H1 (cell line): ENCODE measurements around the gene MAGEB3.

ENCODE experiments used
- BRCA1 ChIP-seq: IDR thresholded peaks from 2 replicates; pipeline ENCODE4 v1.6.1; 2012; ENCODE audit warnings: low read depth, low read length, improper control_type of control experiment
- EP300 ChIP-seq, 2 experiments: IDR thresholded peaks; 1 replicate in 1 of 2; 2 replicates in 1 of 2; pipeline ENCODE4 v1.6.1; 2011 to 2012; ENCODE audit warnings: low read depth in 2 of 2, low read length in 2 of 2, mild to moderate bottlenecking in 2 of 2, borderline replicate concordance in 1 of 2, inconsistent platforms in 1 of 2, moderate library complexity in 1 of 2
- EZH2 ChIP-seq: fragments of 200-600 bp; sonication (generic); IDR thresholded peaks from 2 replicates; pipeline ENCODE4 v1.7.1; 2012; ENCODE audit warnings: low read depth, mild to moderate bottlenecking, moderate library complexity, low read length, inconsistent platforms; ENCODE audit not compliant: severe bottlenecking
- JUND ChIP-seq: IDR thresholded peaks from 2 replicates; pipeline ENCODE4 v1.6.1; 2011; ENCODE audit warnings: mild to moderate bottlenecking, improper control_type of control experiment, low read length
- POLR2A ChIP-seq, 2 experiments: IDR thresholded peaks; 1 replicate in 1 of 2; 2 replicates in 1 of 2; pipeline ENCODE4 v1.6.1; 2011; ENCODE audit warnings: low read depth in 2 of 2, low read length in 2 of 2, mild to moderate bottlenecking in 2 of 2; ENCODE audit errors: control extremely low read depth in 1 of 2
- POLR2AphosphoS5 ChIP-seq: IDR thresholded peaks from 2 replicates; pipeline ENCODE4 v1.6.1; 2011; ENCODE audit warnings: low read depth, low read length
- RAD21 ChIP-seq, 2 experiments: IDR thresholded peaks in 1 of 2; conservative IDR thresholded peaks in 1 of 2; 2 replicates each; pipeline ENCODE4 v1.6.1; 2011; ENCODE audit warnings: low read depth in 2 of 2, low read length in 2 of 2, improper control_type of control experiment in 1 of 2, inconsistent platforms in 1 of 2, mild to moderate bottlenecking in 1 of 2, moderate library complexity in 1 of 2
- SIN3A ChIP-seq, 2 experiments: IDR thresholded peaks in 1 of 2; conservative IDR thresholded peaks in 1 of 2; 2 replicates each; pipeline ENCODE4 v1.6.1; 2011 to 2012; ENCODE audit warnings: low read length in 2 of 2, improper control_type of control experiment in 1 of 2, low read depth in 1 of 2, mild to moderate bottlenecking in 1 of 2
- TAF1 ChIP-seq: IDR thresholded peaks from 2 replicates; pipeline ENCODE4 v1.6.1; 2011; ENCODE audit warnings: mild to moderate bottlenecking, low read depth, low read length
- ZNF274 ChIP-seq: IDR thresholded peaks from 2 replicates; pipeline ENCODE4 v1.7.0; 2012; ENCODE audit warnings: low read length, borderline replicate concordance; ENCODE audit errors: extremely low read depth
- TF ChIP-seq, protein P1 (sequence below), 3 experiments: IDR thresholded peaks; 1 replicate in 2 of 3; 2 replicates in 1 of 3; pipeline versions ENCODE4 v1.5.1 to v1.6.1; 2011; ENCODE audit warnings: low read length in 3 of 3, mild to moderate bottlenecking in 3 of 3, inconsistent platforms in 2 of 3, low read depth in 1 of 3, moderate library complexity in 1 of 3; ENCODE audit not compliant: insufficient read depth in 1 of 3; ENCODE audit errors: control extremely low read depth in 1 of 3

DNA sequence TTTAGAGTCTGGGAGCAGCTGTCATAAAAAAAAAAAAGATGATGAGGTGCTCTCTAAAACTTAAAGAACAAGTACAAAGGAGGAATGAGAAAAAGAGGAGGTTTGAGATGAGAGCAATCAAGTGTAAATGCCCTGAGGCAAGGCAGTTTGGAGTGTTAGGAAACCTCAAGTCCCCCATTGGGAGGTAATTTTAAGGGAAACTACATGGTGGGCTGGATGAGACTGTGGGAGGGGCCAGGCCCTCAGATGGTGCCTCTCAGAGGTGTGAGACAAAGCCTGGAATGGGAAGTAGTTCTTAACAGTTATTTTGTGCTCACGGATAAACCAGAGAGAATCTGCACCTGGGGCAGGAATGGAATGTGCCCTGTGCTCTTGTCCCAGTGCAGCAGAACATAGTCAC, 1.9 kb upstream of the MAGEB3 start:
- TF ChIP-seq, protein P1, sequence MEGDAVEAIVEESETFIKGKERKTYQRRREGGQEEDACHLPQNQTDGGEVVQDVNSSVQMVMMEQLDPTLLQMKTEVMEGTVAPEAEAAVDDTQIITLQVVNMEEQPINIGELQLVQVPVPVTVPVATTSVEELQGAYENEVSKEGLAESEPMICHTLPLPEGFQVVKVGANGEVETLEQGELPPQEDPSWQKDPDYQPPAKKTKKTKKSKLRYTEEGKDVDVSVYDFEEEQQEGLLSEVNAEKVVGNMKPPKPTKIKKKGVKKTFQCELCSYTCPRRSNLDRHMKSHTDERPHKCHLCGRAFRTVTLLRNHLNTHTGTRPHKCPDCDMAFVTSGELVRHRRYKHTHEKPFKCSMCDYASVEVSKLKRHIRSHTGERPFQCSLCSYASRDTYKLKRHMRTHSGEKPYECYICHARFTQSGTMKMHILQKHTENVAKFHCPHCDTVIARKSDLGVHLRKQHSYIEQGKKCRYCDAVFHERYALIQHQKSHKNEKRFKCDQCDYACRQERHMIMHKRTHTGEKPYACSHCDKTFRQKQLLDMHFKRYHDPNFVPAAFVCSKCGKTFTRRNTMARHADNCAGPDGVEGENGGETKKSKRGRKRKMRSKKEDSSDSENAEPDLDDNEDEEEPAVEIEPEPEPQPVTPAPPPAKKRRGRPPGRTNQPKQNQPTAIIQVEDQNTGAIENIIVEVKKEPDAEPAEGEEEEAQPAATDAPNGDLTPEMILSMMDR (IDR thresholded peaks at IDR 0.05; ENCODE audit: control extremely low read depth in 1 of 3, insufficient read depth in 1 of 3, low read depth in 1 of 3, low read length in 3 of 3) = no peak
- TF ChIP-seq JUND (no peak), POLR2A (IDR thresholded peaks at IDR 0.05; ENCODE audit: control extremely low read depth in 1 of 2, low read depth in 2 of 2, low read length in 2 of 2) (no peak), ZNF274 (no peak), SIN3A (conservative IDR thresholded peaks at IDR 0.05 in 1 of 2, IDR thresholded peaks at IDR 0.05 in 1 of 2; ENCODE audit: low read depth in 1 of 2, low read length in 2 of 2) (no peak), POLR2AphosphoS5 (no peak), EZH2 (no peak), BRCA1 (no peak), RAD21 (IDR thresholded peaks at IDR 0.05 in 1 of 2, conservative IDR thresholded peaks at IDR 0.05 in 1 of 2; ENCODE audit: low read depth in 2 of 2, low read length in 2 of 2) (no peak), EP300 (IDR thresholded peaks at IDR 0.05; ENCODE audit: borderline replicate concordance in 1 of 2, low read depth in 2 of 2, low read length in 2 of 2) (no peak), TAF1 (no peak)
